Measurements from ENCODE around the gene FAXC. TPM values are rescaled to one million over a fixed set of nuclear protein-coding genes. Genes with fewer than 3 reads are reported as not detected.

The FAXC gene
- total and polyA plus RNA-seq, 2 of the 13 experiments (the other 11 are each of a cell fraction or from before 2014, with no cell fraction given) = 0.11 to 0.63 TPM

- TF ChIP-seq TMF1 (CRISPR knock-in tag; IDR thresholded peaks at IDR 0.05; ENCODE audit: low read depth) = no peak
- TF ChIP-seq MED1 (CRISPR knock-in tag; IDR thresholded peaks at IDR 0.05) = peak; percentile 43; the same call in 1 of the 2 replicates
- peak; percentile 88; the same call in 1 of the 2 replicates for TF ChIP-seq ZNF318 (CRISPR knock-in tag; IDR thresholded peaks at IDR 0.05)
- no peak for TF ChIP-seq MLXIP (CRISPR knock-in tag; IDR thresholded peaks at IDR 0.05; ENCODE audit: borderline replicate concordance)
- peak; percentile 63; the same call in 1 of the 2 replicates for TF ChIP-seq HES4 (CRISPR knock-in tag; IDR thresholded peaks at IDR 0.05; ENCODE audit: borderline replicate concordance)
- no peak for TF ChIP-seq HOXA9 (CRISPR knock-in tag; IDR thresholded peaks at IDR 0.05; ENCODE audit: borderline replicate concordance)
- TF ChIP-seq PCBP1 (IDR thresholded peaks at IDR 0.05; ENCODE audit: borderline replicate concordance, low read depth, low read length) = no peak
- 0 out of 2 replicates have a peak, but pooled peaks have one; percentile 9 for TF ChIP-seq U2AF2 (IDR thresholded peaks at IDR 0.05; ENCODE audit: low read depth, low read length)
- TF ChIP-seq ZNF484 (CRISPR knock-in tag; IDR thresholded peaks at IDR 0.05; ENCODE audit: borderline replicate concordance, low read depth) = no peak
- no peak for TF ChIP-seq ZNF232 (CRISPR knock-in tag; IDR thresholded peaks at IDR 0.05; ENCODE audit: borderline replicate concordance)
- peak; percentile 65; the same call in 1 of the 2 replicates for TF ChIP-seq YEATS4 (CRISPR knock-in tag; IDR thresholded peaks at IDR 0.05; ENCODE audit: borderline replicate concordance)
- TF ChIP-seq MXD3 (CRISPR knock-in tag; IDR thresholded peaks at IDR 0.05) = peak; percentile 36; the same call in 1 of the 2 replicates
- peak; percentile 91 to 96 for TF ChIP-seq POLR2A (IDR thresholded peaks at IDR 0.05; ENCODE audit: insufficient read depth in 1 of 2, low read depth in 2 of 2, low read length in 2 of 2)
- TF ChIP-seq ADNP (CRISPR knock-in tag; IDR thresholded peaks at IDR 0.05) = no peak
- no peak for TF ChIP-seq ZBTB3 (CRISPR knock-in tag; IDR thresholded peaks at IDR 0.05; ENCODE audit: borderline replicate concordance, low read depth)
Measured at GRCh38 chr6:99393698-99394531, 44.4 kb upstream of the FAXC start, which contains the start of gene COQ3 (continued).
